Measurements from ENCODE around the gene ARMH3.
"Not testable (repeated sequence)": the region's sequence is repeated elsewhere in the genome, so short reads cannot be mapped to it uniquely, and the experiment has no call there.

Gene ARMH3, protein sequence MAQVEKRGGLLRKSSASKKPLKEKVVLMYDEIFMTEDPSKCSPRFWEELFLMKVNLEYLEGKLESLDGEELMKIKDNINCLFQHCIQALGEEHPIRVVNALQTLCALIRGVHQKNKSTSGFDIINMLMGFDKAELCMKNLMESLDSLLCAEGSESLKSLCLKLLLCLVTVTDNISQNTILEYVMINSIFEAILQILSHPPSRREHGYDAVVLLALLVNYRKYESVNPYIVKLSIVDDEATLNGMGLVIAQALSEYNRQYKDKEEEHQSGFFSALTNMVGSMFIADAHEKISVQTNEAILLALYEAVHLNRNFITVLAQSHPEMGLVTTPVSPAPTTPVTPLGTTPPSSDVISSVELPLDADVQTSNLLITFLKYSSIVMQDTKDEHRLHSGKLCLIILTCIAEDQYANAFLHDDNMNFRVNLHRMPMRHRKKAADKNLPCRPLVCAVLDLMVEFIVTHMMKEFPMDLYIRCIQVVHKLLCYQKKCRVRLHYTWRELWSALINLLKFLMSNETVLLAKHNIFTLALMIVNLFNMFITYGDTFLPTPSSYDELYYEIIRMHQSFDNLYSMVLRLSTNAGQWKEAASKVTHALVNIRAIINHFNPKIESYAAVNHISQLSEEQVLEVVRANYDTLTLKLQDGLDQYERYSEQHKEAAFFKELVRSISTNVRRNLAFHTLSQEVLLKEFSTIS

DNA sequence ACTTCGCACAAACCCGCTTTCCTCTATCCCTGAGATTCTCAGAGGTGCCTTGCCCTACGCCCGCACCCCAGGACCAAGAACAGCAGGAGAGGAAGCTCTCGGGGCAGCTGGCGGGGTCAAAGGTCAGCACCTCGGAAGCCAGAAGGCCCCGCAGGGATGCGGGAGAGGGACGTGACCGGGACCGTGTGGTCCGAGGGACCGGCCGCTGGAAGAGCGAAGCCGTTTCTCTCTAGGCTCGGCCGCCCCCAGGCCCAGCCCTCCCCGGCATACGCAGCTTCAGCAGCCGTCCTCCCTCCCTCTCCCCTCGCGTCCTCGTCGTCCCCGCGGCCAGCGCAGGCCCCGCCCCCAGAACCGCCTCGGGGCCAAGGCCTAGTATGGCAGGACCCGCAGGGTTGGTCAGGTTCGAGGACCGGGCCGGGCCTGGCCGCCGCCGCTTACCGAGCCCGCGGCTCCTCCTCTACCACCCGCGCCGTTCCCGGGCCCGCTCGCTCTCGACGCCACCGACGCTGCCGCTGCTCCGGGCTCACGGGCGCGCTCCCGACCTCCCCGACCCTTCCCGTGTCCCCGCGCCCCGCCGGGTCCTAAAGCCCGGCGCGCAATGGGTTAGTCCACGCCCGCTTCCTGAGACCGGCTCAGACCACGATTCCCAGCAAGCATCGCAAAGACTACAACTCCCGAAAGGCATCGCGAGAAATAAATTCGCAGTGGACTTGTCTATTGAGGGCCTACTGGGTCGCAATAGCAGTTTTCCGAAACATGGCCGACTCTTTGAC, at the start of gene ARMH3:
Gene ARMH3 (minus strand): TSS at position 527 of the 773 bp plus-strand sequence. CDS start 16,059 bp downstream, outside the sequence.
- peak; percentile 99 for DNase-seq

DNA sequence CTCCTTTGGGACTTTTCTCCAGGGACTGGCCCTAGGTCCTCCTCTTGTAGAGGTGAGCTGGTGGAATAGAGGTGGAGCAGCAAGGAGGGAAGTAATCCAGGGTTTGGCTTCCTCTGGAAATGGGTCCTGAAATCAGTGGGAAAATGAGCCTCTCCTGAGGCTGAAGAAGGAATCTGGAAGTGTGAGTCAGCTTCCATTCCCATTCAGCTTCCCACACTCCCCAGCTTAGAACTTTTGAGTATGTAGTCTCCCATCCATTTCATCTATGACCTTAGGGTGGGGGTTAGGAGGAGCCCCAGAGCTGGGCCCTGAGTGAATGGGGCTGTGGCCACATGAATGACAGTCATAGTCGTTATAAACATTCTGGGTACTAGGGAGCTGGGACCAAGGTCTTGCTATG, 46.4 kb upstream of the ARMH3 start:
- DNase-seq, result no peak

DNA sequence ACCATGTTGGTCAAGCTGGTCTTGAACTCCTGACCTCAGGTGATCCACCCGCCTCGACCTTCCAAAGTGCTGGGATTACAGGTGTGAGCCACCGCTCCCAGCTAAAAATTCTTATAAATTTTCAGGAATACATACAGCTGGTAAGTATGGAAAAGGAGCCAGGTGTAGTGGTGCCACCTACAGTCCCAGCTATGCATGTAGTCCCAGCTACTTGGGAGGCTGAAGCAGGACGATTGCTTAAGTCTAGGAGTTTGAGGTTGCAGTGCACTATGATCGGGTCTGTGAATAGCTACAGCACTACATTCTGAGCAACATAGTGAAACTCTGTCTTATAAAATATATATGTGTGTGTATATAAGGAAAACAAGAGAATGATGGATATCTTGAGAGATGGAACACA, 45.2 kb upstream of the ARMH3 start:
- no peak for DNase-seq

DNA sequence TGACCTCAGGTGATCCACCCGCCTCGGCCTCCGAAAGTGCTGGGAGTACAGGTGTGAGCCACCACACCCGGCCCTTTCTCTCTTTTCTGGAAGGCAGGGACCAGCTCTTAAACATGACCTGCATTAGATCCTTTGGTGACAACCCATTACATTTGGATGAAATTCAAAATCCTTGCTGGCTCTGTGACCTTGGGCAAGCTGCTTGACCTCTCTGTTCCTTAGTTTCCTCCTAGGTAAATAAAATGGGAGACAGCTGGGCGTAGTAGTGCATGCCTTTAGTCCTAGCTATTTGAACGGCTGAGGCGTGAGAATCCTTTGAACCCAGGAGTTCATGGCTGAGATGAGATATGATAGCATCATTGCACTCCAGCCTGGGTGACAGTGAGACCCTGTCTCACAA, 40.5 kb upstream of the ARMH3 start:
- DNase-seq, result no peak

DNA sequence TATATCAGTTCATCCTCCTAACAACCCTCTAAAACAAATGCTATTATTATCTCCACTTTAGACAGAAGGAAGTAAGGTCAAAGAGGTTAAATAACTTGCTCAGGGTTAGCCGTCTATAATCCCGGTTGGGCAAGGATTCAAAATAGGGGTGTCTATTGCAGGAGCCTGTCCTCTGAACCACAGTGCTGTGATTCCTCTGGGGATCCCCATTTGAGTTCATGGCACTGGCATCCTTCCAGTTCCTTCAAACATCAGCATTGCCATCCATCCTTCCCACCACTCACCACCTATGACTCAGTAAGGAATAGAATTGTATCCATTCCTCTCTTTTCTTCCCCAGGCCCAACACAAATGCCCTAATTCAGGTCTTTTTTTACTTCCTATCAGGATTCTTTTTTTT, 34.8 kb upstream of the ARMH3 start:
- no peak for DNase-seq

DNA sequence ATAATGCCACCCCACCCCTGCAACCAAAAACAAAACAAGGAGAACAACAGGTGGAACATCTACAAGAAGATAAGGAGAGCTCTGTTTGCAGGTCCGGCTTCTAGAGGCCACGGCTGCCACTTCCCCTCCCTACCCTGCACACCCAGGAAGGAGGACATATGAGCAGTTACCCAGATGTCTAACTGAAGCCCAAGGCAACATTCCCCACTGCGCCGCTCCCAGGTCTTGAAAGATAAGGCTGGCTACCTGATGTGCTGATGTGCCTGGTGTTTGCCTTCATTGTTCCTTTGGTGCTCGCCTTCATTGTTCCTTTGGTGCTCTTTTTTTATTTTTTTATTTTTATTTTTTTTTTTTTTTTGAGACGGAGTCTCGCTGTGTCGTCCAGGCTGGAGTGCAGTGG, 30.2 kb upstream of the ARMH3 start:
- no peak for DNase-seq

DNA sequence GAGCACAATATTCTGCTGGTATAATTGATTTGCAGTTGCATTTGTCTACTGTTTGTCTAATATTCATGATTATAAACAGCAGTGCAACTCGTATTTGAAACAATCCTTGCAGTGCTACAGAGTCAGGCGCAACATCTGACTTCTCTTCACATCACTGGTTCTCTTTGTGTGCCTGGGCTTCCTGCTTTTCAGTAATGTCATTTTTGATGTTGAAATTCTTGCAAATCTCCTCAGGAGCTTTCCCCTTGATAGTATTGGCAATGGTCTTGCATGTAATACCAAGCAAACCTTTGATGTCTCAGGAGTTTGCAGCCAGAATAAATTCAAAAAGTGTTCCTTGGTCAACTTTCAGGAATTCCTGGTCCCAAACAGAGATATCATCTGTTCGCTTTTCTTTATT, 29.4 kb upstream of the ARMH3 start:
- no peak for DNase-seq

DNA sequence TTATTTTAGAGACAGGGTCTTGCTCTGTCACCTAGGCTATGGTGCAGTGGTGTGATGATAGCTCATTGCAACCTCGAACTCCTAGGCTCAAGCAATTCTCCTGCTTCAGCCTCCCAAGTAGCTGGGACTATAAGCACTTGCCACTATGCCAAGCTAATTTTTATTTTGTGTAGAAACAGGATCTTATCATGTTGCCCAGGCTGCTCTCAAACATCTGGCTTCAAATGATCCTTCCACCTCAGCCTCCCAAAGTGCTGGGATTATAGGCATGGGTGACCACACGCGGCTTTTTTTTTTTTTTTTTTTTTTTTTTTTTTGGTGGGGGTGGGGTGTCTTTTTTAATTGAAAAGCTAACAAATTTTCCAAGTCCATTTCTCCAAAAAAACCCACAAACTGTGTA, 27.6 kb upstream of the ARMH3 start:
- no peak for DNase-seq

DNA sequence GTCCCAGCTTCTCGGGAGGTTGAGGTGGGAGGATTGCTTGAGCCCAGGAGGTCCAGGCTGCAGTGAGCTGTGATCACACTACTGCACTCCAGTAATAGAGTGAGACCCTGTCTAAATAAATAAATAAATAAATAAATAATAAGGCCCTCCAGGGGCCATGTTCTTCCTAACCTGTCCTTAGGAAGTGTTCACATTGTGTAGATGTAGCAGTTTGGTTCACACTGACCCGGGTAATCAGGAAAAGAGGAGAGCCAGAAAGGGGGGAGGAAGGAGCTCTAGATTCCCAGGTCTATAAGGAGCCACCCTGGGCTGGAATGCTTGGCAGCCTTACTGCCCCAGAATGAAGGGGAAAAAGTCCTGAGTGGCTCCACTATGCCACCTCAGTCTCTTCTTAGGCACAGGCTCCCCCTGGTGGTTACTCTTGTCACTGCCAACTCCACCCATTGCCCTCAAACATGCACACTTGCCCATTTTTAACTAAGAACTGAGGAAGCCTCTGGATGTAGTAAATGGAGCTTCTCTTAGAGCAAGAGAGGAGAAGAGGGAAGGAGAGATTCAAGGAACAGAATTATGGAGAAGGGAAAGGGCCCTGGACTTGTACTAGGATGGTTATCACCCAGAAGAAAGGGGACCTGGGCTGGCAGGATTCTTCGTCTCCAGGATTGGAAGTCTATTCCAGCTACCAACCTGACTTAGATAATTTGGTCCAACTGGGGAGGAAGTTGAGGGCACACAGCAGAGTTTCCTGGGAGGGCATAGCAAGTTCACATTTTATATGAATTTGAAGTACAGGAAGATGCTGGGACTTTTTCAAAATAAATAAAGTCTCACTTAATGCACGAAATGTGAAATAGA, 16.9 kb upstream of the ARMH3 start:
- peak; percentile 91 for DNase-seq

DNA sequence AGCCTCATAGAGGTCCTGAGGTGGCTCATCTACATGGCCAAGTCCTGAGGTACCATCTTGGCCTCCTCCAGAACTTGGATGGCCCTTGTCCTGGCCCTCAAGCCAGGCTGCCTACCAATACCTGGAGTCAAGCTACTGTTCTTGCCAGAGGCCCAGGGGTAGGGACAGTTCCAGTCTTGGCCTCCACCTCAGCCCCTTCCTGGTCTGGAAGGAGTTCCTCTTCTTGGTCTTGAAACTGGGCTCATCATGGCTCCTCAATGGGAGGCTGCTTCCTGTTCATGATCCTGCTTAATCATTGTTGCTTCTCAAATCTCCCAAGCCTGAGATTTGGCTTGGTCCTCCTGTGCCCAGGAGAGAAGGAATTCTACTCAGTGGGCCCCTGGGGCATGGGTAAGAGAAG, 13.1 kb upstream of the ARMH3 start:
- DNase-seq, result no peak

DNA sequence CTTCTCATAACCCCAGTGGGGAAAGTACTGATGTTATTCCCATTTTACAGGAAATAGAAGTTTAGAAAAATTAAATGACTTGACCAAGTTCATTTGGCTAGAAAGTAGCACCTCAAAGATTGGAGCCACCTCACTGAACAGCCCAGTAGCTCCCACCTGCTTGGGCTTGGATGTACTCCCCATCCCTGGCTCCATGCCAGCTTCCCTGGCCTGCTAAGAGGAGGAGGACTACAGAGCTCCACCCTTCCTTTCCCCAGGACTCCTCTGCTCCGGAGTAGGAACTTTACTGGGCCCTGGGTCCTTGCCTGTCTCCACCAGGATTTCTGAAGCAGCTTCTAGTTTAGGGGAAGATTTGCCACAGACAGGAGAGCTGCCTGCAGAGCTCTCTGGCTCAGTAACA, 12.2 kb upstream of the ARMH3 start:
- no peak for DNase-seq

DNA sequence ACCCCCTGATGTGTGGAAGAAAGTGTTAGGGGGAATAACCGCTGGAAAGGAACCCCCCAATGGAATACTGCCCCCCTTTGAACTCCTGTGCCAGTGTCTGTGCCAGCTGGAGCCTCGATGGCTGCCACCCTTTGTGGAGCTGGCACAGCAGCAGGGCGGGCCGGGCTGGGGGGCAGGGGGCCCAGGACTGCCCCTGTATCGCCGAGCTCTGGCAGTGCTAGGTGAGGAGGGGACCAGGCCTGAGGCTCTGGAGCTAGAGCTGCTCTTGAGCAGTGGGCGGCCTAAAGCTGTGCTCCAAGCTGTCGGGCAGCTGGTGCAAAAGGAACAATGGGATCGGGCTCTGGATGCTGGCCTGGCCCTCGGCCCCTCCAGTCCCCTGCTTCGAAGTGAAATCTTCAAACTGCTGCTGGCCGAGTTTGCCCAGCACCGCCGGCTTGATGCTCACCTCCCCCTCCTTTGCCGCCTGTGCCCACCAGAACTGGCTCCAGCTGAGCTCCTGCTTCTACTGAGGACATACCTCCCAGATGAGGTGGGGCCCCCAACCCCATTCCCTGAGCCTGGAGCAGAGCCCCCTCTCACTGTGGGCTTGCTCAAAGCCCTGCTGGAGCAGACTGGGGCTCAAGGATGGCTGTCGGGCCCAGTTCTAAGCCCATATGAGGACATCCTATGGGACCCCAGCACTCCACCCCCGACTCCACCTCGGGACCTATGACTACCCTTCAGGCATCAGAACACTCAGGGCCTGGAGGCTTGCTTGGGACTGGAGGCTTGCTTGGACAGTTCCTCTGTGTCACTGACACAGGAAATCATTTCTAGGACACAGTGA, 11.3 kb upstream of the ARMH3 start:
- DNase-seq, result no peak

DNA sequence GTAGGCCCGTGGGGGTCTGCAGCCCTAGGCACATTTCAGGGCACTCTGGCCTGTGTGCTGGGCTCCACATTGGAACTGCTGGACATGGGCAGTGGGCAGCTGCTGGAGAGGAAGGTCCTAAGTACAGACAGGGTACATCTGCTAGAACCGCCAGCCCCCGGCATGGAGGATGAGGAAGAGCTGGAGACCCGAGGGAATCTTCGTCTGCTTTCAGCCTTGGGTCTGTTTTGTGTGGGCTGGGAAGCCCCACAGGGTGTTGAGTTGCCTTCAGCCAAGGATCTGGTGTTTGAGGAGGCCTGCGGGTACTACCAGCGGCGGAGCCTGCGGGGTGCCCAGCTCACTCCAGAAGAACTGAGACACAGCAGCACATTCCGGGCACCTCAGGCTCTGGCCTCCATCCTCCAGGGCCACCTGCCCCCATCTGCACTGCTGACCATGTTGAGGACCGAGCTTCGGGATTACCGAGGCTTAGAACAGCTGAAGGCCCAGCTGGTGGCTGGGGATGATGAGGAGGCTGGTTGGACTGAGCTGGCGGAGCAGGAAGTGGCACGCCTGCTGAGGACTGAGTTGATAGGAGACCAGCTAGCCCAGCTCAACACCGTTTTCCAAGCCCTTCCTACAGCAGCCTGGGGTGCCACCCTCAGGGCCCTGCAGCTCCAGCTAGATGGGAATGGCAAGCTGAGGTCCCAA, 10.6 kb upstream of the ARMH3 start:
- DNase-seq, result no peak

DNA sequence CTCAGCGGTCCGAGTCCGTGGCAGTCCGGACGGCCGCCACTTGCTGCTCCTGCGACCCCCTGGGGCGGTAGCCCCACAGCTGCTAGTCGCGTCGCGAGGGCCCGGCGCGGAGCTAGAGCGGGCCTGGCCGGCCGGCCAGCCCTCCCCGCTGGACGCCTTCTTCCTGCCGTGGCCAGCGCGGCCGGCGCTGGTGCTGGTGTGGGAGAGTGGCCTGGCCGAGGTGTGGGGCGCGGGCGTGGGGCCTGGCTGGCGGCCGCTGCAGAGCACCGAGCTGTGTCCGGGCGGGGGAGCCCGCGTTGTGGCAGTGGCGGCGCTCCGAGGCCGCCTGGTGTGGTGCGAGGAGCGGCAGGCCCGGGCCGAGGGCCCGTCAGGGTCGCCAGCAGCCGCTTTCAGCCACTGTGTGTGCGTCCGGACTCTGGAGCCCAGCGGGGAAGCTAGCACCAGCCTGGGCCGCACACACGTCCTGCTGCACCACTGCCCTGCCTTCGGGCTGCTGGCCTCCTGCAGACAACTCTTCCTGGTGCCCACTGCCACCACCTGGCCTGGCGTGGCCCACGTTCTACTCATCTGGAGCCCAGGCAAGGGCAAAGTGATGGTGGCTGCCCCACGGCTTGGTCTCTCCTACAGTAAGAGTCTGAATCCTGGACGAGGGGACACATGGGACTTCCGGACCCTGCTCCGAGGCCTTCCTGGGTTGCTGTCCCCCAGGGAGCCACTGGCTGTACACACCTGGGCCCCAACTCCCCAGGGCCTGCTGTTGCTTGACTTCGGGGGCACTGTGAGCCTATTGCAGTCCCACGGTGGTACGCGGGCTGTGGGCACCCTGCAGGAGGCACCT, 9.8 kb upstream of the ARMH3 start:
- no peak for DNase-seq

DNA sequence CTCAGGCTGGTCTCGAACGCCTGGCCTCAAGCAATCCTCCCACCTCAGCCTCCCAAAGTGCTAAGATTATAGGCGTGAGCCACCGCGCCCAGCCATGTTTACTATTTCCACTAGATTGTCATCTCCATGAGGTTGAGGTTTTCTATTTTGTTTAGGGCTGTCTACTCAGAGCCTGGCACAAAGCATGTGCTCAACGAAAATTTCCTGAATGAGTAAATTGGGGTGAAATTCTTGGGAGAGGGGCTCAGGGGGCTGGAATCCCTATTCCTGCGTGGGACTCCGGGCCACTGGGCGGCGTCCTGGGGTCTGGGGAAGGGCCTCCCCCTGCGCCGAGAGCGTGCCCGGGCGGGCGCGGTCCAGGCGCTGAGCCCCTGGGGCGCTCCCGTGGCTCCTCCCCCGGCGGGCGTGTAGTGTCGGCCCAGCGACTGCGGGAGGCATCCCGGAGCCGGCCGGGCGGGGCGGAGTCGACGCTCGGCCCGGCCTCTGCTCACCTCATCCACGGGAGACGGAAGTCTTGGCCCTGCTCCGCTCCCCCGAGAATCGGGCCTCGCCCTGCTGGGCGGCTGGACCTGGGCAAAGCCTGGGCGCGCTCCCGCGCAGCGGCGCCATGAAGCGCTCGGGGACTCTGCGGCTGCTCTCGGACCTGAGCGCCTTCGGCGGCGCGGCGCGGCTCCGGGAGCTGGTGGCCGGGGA, 9.0 kb upstream of the ARMH3 start, which contains the start of gene HPS6:
Gene HPS6 (plus strand): TSS at position 482 of the 693 bp plus-strand sequence. CDS start 126 bp downstream, at position 608.
- peak; percentile 92 for DNase-seq

DNA sequence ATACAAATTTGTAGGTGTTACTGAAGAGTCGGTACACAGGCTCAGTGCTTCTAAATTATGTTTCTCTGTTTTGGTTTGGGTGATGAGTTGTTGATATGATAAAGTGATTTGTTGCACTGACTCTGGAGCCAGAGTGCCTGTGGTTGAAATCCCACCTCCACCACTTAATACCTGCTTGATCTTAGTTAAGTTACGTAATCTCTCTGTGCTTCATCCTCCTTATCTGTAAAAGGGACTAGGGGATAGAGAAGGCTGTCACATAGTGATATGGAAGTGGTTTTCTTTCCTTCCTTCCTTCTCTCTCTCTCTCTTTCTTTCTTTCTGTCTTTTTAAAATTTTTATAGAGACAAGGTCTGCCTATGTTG, 8.5 kb upstream of the ARMH3 start:
- DNase-seq, result no peak

DNA sequence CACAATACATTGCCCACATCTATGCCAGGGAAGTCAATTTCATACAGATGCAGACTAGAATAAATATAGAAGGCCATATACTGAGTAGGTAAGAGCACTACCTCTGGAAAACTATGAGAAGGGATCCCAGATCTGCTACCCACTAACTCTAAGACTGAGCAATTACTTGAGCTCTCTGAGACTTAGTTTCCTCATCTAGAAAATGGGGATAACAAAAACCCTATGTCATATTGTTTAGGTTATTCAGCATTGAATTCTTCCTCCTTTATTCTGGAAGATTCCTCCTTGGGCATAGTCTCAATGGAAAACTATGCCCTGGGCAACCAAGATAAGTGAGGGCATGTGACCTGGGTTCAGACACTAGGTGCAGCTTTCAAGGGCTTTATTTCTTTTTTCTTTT, 4.0 kb upstream of the ARMH3 start:
- DNase-seq, result no peak

DNA sequence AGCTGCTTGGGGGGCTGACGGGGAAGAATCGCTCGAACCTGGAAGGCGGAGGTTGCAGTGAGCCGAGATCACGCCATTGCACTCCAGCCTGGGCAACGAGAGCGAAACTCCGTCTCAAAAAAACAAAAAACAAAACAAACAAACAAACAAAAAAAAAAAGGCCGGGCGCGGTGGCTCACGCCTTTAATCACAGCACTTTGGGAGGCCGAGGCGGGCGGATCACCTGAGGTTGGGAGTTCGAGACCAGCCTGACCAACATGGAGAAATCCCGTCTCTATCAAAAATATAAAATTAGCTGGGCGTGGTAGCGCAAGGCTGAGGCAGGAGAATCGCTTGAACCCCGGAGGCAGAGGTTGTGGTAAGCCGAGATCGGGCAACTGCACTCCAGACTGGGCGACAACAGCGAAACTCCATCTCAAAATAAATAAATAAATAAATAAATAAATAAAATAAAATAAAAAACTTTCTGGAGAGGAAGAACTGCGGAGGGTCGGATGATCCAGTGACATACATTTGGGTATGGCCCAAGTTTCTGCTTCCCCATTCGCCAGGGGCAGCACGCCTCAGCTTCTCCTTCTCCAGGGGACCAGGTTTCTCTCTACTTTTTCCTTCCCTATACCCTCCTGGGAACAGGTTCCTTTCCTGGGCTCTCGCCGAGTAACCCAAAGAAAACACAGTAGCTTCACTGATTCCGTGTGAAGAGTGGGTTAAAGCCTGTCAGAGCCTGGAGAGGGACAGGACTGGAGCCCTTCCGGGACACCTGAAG, 909 bp downstream of the ARMH3 start:
- not testable (repeated sequence) for DNase-seq

DNA sequence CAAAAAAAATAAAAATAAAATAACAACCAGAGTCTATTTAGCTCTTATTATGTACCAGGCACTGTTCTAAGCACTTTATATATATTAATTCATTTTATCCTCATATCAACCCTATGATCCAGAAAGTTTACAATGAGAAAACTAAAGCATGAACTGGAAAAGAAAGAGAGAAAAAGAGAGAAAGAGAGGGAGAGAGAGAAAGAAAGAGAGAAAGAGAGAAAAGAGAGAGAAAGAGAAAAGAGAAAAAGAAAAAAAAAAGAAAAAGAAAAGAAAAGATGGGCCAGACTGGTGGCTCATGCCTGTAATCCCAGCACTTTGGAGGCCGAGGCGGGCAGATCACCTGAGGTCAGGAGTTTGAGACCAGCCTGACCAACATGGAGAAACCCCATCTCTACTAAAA, 9.9 kb downstream of the ARMH3 start:
- DNase-seq, result no peak

Measured in eye (tissue), 1 donor.